Activated T-cell treated with anti-CD3 and anti-CD28 coated beads for 48 hours (primary cell): ENCODE measurements around the gene UVRAG.

Experiments
- DNase-seq: peaks from one replicate; pipeline ENCODE4 v3.0.0-alpha.2; 2020; ENCODE audit warnings: low read depth

The UVRAG gene

DNA sequence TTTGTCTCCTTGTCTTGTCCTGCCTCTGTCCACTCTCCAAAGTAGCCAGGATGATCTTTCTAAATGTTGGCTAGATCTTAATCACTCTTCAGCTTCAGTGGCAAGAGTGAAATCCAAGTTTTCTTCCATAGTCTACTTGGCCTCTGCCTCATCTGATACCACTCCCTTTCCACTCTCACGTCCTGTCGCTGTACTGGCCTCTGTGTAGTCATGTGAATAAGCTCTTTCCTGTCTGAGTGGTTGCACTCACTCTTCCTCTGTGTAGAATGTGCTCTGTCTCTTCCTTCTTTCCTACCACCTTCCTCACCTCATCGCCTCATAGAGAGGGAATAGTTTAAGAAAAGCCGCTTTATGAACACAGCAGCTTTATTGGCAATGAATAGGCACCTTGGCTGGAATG is 304.8 kb downstream of the UVRAG start:
- DNase-seq: no peak

DNA sequence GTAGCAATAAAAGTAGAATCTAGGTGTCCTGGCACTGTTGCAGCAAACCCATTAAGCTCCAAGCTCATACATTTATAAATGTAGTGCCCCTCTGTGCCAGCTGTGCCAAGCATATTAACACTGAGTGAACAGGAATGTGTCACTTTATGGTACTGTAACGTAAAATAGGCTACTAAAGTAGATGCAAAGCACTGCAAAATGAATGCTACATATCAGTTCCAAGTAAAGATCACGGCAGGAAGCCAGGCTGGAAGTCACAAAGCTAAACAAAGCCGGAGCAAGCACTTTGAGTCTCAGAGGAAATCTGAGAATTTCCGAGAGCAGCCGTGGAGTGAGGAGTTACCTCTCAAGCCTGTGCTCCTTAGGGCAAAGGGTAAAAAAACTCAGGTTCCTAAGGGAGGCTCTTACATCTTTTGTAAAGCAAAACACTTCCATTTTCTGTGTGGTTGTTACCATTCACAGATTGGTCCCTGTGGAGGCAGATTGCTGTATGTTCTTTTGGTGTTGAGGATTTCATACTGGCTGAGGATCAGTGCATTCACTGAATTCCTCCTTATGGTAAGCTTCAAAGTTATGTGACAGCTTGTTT is 305.6 kb downstream of the UVRAG start:
- DNase-seq: no peak

DNA sequence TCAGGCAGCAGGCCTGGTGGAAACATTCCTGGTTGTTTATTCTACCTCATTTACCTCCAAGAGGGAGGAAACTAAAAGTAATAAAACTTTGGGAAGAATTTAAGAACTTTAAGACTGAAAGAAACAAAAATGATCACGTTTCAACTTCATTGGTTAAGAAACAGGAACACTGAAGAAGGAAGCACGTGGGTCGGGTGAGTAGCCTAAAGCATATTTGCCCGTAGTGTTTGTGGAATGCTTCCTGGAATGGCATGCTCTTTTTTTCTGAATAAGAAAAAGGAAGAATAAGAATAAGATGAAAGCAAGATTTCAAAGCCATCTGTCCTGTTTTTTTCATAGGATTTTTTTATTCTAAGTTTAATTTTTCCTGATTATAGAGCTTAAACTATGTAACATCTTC is 308.2 kb downstream of the UVRAG start:
- DNase-seq: no peak

DNA sequence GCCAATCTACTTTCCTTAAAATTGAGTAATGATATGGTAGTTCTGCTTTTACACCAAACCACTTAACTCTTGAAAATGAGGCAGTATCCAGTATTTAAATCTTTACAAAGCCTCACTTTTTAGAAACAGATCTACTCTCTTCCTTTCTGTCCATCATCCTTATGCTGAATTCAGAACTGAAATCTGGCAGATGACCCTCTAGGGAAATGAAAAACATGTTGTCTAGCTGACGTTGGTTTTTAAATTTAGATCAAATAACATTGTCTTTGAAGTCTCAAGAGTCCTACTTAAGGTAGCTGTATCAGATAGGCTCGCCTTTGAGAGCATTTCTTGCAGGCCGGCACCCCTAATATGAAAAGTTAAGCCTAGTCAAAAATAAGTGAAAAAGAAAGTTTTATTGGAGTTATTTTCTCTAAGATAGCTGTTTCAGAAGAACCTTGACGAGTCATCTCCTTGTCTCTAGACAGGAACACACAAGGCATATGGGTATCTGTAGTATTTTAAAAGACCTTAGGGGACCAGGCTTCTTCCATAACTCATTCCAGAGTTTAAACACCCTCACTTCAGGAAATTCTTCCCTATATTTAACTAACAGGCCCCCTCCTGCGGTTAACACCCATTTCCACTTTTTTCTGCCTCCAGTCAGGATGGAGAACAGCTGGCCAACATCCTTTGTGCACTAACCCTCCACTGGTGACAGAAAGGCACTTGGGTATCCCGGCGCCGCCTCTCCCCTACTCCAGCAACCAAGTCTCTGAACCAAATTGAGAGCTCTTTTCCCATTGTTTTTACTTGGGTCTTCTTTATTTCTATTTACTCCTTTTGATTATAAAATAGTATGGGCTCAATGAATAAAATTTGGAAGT is 310.1 kb downstream of the UVRAG start:
- DNase-seq: no peak

DNA sequence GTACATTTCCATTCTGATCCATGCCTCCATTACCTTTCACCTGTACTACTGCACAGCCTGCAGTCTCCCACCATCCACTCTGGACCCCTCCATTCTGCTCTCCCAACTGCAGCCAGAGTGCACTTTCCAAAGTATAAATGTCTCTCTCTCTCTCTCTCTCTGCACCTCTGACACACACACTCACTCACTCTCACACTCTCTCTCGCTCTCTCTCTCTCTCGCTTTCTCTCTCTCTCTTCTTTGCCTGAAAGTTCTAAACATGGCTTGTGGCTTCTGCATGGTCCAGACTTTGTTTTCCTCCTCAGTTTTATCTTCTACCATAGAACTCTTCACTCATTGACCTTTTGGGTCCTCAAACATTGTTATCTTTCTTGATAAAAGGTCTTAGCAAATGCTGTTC is 314.7 kb downstream of the UVRAG start:
- DNase-seq: no peak

DNA sequence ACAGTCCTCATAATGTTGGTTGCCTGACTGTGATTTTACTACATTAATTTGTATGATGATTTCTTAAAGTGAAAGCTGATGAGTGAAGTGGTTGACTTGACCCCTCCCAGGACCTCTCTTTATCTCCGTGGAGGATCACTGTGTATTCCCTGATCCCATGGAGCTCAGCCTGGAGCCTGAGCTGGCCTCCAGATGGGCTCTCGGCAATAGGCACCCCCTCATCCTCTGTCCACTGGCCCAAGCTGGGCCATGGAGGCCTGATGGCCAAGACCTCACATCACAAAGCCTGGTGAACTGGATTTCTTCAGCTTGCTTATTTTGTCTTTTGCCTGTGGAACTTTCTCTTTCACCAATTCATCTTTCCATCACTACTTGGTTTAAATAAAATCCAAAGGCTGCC is 316.1 kb downstream of the UVRAG start:
- no peak for DNase-seq

DNA sequence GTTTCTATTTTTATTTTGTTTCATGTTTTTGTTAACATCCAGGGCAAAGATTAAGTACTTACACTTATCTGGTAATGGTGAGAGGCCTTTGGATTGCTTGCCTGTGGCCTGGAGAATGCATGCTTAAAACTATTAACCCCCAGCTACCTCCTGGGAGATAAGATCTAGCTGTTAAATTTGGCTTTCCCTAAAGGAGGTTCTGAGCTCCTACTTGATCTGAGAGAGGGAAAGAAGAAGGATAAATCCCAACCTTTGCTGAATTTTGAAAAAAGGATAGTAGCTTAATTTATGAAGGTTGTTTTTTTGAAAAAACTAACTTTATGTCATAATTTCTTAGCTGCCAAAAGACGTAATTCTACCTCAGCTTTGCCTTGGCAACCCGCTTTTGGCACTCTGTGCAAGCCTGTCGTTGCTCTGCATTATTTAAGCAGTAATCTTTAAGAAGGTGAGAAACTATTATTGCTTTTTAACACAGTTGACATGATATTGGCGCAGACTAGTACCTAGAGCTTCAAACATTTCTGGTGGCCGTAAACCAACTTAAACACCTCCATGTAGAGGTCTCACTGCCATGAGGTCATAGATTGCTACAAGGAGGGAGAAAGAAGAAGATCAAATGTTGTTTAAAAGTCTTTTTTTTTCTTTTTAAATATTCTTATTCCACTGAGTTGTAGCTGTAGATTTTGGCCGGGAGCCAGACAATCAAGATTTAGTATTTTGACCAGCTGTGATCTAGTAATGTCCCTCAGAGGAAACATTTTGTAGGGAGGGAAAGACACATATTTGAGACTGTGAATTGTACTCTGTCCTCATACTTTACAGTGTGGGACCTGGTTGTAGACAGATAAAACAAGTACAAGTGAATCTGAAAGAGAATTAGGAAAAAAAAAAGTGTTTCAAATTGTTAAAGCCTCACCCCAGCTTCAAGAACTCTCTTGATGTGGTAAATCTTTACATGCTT is 316.9 kb downstream of the UVRAG start:
- no peak for DNase-seq

DNA sequence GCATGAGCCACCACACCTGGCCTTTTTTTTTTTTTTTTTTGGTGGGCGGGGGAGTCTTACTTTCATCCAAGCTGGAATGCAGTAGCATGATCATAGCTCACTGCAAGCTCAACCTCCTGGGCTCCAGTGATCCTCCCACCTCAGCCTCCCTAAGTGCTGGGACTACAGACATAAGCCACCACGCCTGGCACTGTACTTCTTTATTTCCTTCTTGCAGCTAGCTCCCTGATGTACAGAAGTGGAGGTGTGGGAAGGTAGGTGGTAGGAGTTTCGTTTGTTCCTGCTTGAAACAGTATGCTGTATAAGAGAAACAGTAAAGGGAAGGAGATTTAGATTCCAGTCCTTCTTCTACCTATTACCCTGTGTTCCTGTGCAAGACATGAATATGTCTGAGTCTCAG is 319.2 kb downstream of the UVRAG start:
- DNase-seq: no peak

DNA sequence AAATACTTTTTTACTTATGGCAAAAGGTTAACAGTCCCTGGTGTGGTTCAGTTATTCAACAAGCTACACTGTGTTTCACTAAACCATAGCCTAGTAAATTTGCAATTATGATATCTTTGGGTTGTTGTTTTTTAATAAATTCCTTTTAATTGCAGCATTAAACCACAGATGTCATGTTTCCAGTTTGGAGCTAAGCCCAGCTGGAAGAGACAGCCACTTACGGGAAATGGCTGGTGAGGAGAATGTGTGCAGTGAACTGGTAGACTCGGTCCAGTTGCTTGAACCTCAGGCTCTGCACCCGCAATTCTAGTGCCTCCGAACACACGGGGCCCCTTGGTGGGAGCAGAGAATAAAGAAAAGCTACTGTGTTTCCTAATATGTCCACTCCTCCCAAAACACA is 320.5 kb downstream of the UVRAG start:
- DNase-seq: no peak

DNA sequence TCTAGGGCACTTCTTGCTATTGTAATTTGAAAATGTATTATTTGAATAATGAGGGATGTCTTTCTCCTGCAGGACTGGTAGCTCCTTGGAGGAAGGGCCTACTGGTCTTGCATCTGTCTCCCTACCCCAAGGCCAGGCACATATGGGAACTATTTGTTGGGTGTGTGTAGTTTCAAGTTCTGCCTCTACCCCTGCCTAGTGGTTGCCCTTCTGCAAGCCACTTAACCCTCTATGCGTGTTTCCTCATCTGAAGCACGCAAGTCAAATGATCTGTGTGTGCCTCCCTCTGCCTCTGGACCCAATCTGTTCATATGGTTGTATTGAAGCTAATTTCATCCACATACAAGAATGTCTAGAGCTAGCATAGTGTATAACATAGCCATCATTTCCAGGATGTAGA is 324.3 kb downstream of the UVRAG start:
- DNase-seq: no peak

DNA sequence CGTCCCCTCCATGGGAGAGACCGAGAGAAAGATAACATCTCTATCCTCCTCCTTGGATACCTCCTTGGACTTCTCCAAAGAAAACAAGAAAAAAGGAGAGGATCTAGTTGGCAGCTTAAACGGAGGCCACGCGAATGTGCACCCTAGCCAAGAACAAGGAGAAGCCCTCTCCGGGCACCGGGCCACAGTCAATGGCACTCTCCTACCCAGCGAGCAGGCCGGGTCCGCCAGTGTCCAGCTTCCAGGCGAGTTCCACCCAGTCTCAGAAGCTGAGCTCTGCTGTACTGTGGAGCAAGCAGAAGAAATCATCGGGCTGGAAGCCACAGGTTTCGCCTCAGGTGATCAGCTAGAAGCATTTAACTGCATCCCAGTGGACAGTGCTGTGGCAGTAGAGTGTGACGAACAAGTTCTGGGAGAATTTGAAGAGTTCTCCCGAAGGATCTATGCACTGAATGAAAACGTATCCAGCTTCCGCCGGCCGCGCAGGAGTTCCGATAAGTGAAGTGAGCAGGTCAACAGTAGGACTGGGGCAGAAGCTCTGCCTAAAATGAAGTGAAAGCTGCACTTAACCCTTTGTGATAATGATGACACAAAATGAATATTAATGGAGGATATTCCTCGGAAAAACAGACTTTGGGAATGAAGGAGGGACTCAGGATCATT is 326.0 kb downstream of the UVRAG start:
- DNase-seq: no peak

DNA sequence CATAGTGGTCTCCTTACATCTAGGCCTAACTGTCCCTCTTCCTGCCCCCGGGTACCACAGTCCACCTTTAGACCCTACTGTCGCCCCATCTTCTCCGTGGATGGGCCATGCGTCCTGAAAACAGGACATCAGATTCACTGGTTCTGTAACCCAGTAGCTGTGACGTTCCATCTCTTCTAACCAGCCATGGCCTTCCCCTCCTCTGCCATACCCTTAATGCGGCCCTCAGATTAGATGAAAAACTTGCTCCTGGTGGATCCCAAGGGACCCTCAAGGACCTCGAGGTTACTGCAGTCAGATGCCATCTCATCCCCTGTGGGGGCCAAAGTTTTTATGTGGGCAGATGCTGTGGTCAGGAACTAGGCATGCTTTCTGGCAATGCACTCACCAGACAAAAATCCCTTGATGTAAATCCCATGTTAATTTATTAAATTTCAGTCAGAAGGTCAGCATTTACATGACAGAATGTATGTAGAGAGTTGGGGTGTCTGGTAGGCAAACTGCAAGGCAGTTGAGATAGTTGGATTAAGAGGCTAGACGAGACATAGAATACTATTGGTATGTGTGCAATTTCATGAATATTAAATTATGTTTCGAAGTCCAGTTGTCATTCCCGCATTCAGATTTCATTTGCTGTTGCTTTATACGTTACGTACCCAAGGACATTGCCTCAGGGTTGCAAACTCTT is 327.0 kb downstream of the UVRAG start:
- DNase-seq: no peak

DNA sequence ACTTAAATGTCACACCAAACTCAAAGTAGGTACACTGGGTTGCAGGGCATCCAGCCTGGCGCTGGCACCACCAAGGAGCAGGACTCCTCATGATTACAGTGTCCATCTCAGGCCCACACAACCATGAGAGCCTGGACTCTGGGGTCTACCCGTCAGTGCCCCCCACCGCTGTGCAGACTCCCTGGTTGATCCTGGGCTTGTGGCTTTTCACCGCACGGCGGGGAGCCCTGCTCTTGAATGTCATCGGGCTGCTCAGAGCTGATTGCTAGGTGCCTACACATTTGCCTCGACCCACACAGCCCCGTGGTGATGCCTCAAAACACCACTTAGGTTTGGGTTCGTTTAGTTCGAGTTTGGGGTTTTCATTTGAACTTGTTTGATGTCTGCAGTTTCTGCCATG is 328.3 kb downstream of the UVRAG start:
- DNase-seq: no peak

DNA sequence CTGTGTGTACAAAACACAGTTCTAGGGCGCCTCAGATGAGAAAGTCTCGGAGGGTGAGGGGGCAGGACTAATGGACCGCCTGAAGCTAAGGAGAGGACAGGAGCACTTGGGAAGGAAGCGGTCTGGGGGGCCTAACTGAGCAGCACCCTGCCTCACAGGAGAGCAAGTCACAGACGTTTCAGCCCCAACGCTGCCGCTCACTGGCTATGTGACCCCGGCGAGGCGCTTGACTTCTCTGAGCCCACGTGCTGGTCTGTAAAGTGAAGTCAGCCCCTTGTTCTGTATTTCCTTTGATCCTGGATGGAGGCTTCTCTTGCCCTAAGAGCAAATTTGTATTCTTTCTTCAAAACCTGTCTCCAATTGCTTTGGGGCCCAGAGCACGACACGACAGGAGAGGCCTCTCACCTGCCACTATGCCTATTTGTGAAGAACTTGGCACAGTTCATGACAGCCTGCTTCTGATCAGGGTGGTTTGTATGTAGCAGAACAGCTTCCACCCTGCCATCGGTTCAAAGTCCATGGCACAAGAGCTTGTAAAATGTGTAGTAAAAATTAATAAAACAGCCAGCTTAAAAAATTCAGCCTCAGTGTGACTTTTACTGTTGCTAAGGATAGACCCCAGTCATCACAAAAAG is 332.2 kb downstream of the UVRAG start:
- no peak for DNase-seq

DNA sequence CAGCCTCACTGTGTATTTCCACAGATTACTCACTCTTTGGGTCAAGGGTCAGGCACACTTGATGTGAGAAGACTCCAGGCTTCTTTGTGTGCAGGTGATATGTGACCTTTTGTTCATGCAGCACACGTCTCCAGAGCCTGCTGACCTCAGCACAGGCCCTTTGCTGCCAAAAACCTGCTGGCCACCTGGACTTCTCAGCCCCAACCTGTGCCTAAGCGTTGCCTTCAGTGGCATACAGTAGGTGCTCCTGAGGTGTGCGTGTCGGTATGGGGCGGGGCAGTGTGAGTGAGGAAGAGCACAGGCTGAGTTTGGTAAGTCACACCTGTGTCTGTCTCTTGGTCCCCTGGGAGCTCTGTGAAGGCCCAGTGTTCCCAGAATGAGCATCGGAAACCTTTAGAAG is 333.2 kb downstream of the UVRAG start:
- DNase-seq: no peak

DNA sequence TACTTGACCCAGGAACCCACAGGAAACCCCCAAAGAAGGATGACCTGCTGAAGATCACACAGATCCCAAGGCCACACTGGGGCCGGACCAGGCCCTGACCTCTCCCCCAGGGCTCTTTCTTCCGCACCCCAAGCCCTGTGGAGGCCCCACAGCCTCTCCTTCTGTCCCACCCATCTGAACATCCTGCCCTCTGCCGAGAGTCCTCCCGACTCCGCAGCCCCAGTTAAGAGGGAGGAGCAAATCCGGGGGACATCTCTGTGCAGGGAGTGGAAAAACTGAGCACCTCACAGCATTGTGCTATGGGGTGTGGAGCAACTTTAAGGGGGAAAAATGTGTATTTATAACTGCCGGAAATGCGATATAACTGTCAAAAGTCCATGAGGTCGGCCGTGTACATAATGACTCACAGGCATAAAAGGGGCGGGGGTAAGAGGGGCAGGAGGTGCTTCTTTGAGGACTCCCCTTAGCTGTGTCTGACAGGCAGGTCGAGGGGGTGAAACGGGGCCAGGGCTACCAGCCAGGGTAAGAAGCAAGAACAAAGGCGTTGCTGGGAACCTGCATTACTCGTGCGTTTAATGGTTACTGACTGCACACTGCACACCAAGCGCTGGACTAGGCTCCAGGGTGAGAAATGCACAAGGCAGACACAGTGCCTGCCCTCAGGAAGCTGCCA is 334.1 kb downstream of the UVRAG start:
- no peak for DNase-seq

DNA sequence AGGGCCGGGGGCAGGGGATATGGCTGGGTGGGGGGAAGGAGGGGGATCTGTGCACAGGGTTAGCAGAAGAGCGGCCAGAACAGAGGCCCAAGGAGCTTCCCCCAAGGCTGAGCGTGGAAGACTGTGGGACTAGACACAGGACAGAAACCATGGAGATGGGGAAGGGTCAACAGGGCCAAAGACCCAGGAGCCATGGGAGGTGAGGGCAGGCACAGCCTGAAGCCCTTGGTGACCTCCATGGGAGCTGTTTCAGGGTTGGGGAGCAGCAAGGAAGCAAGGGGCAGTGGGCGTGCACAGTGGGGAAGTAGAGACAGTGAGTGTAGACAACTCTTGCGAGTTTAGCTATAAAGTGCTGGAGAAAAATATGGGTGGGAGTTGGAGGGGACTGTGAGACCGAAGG is 334.7 kb downstream of the UVRAG start:
- no peak for DNase-seq

DNA sequence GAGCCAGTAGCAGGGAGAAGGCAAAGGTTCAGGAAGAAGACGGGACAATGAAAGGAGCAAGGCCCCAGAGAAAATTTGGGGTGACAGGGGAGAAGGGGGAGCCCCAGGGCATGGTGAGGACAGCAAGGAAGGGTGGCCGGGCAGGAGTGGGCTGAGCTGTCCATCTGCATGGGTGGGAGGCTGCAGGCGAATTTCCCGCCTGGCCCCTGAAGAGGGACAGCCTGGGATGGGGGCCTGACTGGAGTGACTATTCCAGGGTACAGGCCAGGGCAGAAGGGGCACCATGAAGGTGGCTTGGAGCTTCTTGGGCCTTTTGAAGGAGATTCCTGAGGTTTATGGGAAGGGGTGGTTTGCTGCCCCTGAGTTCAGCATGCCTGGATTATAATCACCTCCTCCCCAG is 335.1 kb downstream of the UVRAG start:
- DNase-seq: no peak

DNA sequence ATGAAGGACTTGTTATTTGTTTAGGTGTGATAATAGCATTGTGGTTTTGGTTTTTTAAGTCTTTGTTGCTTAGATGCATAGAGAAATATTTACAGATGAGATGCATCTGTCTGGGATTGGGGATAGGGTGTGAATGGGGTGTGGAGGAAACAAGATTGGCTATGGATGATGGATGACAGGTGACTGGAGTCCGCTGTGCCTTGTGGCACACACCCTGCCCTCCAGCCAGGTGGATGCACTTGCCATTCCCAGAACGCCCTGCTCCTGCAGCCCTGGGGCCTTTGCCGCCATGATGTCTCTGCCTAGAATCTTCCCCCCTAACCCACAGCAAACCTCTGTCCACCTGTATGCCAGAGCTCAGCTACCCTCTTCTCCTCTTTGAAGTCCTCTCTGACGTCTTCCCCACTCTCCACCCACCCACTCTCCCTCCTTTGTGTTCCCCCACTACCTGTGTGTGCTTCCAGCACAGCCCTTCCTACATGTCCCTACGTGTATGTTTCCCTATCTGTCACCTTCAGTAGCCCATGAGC is 336.6 kb downstream of the UVRAG start:
- DNase-seq: no peak

DNA sequence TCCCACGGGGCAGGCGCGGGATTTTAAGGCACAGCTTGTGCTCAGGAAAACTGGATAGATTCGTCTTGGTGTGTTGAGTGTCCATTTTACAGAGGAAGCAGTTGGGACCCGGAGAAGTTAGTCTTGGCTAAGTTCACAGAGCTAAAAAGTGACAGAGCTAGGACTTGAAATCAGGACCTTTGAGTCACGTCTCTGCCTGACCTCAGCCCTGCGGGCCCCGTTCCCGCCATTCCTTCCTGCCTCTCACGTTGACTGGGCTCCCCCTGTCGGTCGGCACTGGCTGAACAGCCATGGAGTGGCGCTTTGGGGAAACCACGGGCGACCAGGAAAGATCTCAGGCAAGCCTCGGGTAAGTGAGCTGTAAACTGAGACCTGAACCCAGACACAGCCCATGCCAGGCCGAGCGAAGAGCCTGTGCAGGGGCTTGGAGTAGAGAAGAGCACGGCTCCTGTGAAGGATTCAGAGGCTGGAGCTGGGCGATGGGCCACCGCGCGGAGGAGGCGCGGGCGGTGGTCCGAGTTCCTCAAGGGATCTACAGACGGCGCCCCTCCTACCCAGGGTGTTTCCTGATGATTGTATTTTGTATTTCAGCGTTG is 337.2 kb downstream of the UVRAG start:
- DNase-seq: peak; percentile 86
